Tibial artery (tissue), 4 donors: Measurements from ENCODE around the gene EMILIN1.
A peak's percentile ranks its signal among the peaks of the same experiment; 100 is the strongest.
"Not testable (repeated sequence)": the region's sequence is repeated elsewhere in the genome, so short reads cannot be mapped to it uniquely, and the experiment has no call there.

Source experiments
- DNase-seq, 2 donors: peaks; one replicate each; pipeline ENCODE4 v3.0.0-alpha.2; 2019
- H3K27ac ChIP-seq, 2 donors: fragments of 200-600 bp; sonication (generic) in 1 of 2; 1 replicate in 1 of 2; 2 replicates in 1 of 2; pipeline ENCODE4 v1.5.1; 2018 to 2019; ENCODE audit warnings: mild to moderate bottlenecking in 1 of 2
- H3K27me3 ChIP-seq, 2 donors: fragments of 200-600 bp; sonication (generic) in 1 of 2; one replicate each; pipeline versions ENCODE4 v1.5.1 to v1.6.0; 2016 to 2019
- H3K36me3 ChIP-seq, 3 donors: fragments of 200-600 bp; sonication (generic) in 2 of 3; one replicate each; pipeline ENCODE4 v1.5.1; 2016 to 2019; ENCODE audit warnings: mild to moderate bottlenecking in 2 of 3
- H3K4me1 ChIP-seq, 4 donors: fragments of 200-600 bp; sonication (generic) in 2 of 4; 1 replicate in 3 of 4; 2 replicates in 1 of 4; pipeline ENCODE4 v1.5.1; 2016 to 2019
- H3K4me3 ChIP-seq, 2 donors: fragments of 200-600 bp; sonication (generic) in 1 of 2; 1 replicate in 1 of 2; 2 replicates in 1 of 2; pipeline ENCODE4 v1.5.1; 2018 to 2019; ENCODE audit warnings: mild to moderate bottlenecking in 2 of 2
- H3K9me3 ChIP-seq, 3 donors: fragments of 200-600 bp; sonication (generic) in 1 of 3; one replicate each; pipeline ENCODE4 v1.5.1; 2016 to 2019
- intact Hi-C: fragments of 100-400 bp; cut with DNase I; formaldehyde crosslinking; loops from one replicate; pipeline ENCODE4 v1.15.0; 2023; ENCODE audit warnings: low total_unique reads
- TF ChIP-seq, protein P1 (sequence below), 2 experiments: fragments of 200-600 bp in 1 of 2; fragments of 450-650 bp in 1 of 2; IDR thresholded peaks; one replicate each; pipeline ENCODE4 v1.5.1; 2017 to 2019; ENCODE audit warnings: antibody characterized with exemption in 2 of 2, mild to moderate bottlenecking in 1 of 2, moderate library complexity in 1 of 2

Gene EMILIN1

DNA sequence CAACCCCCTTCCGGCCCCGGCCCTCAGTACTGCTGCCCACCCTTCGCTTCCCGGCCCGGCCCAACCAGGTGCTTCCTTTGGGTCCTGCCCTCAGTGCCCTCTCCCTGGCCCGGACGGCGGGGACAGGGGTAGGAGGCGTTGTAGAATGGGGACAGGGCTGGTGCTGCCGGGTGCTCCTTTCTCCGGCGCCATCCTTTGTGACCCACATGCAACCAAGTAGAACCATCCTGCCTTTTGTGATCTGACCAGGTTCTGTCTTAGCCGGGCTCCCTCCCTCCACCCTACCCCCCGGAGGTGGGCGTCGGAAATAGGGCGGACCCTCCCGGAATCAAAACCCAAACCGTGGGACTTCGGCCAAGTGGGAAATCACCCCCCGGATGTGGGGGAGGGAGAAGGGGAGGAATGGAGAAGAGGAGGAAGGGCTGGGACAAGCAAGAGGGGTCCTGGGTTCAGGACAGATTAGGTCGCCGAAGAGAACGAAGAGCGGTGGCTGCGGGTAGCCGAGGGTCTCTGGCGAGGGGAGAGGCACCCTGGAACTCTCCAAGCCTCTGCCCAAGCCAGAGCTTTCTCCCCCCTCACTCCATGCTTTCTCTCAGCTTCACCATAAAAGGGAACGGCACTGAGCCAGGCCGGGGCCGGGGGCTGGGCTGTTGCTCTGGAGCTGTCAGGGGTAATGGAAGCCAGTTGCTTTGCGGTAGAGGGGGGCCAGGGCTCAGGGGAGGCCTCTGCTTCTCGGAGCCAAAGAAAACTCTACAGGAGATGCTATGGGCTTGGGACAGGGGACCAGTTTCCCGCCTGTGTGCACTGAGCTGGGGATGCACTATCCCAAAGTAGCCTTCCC lies 6.2 kb upstream of the EMILIN1 start:
- H3K9me3 ChIP-seq: no peaks in the 10 kb centered on the region
- intact Hi-C loops: no loop called here
- H3K27ac ChIP-seq: peak overlapping the region; percentile 96 to 98
- peak; percentile 67 to 93 for DNase-seq
- no peaks in the 10 kb centered on the region for H3K27me3 ChIP-seq
- peak overlapping the region; percentile 90 to 95 for H3K4me3 ChIP-seq
- peaks cover 3 to 74% (median 55%) of the 10 kb centered on the region in 4 donors for H3K4me1 ChIP-seq
- peaks cover 0 to 29% (median 10%) of the 10 kb centered on the region in 3 donors for H3K36me3 ChIP-seq
- TF ChIP-seq, protein P1, sequence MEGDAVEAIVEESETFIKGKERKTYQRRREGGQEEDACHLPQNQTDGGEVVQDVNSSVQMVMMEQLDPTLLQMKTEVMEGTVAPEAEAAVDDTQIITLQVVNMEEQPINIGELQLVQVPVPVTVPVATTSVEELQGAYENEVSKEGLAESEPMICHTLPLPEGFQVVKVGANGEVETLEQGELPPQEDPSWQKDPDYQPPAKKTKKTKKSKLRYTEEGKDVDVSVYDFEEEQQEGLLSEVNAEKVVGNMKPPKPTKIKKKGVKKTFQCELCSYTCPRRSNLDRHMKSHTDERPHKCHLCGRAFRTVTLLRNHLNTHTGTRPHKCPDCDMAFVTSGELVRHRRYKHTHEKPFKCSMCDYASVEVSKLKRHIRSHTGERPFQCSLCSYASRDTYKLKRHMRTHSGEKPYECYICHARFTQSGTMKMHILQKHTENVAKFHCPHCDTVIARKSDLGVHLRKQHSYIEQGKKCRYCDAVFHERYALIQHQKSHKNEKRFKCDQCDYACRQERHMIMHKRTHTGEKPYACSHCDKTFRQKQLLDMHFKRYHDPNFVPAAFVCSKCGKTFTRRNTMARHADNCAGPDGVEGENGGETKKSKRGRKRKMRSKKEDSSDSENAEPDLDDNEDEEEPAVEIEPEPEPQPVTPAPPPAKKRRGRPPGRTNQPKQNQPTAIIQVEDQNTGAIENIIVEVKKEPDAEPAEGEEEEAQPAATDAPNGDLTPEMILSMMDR (IDR thresholded peaks at IDR 0.05): no peak

GRCh38 chr2:27072920-27073319 lies 5.5 kb upstream of the EMILIN1 start:
- Histone ChIP-seq H3K4me1 (peaks cover 3 to 81% (median 59%) of the 10 kb centered on the region in 4 donors), H3K4me3 (no peak overlapping the region), H3K27me3 (no peaks in the 10 kb centered on the region), H3K36me3 (peaks cover 0 to 22% (median 6%) of the 10 kb centered on the region in 3 donors), H3K9me3 (no peaks in the 10 kb centered on the region), H3K27ac (peak overlapping the region; percentile 96 to 98)
- TF ChIP-seq, protein P1 (IDR thresholded peaks at IDR 0.05): no peak
- intact Hi-C loops: no loop called here
- no peak for DNase-seq

- Histone ChIP-seq H3K4me1 (peaks cover 3 to 78% (median 54%) of the 10 kb centered on the region in 4 donors), H3K27me3 (no peaks in the 10 kb centered on the region), H3K9me3 (no peaks in the 10 kb centered on the region), H3K36me3 (peaks cover 0 to 14% (median 5%) of the 10 kb centered on the region in 3 donors), H3K27ac (peak overlapping the region; percentile 96 to 98), H3K4me3 (no peak overlapping the region)
- intact Hi-C loops: no loop called here
- DNase-seq: no peak
- TF ChIP-seq, protein P1 (IDR thresholded peaks at IDR 0.05): no peak
These were observed 4.6 kb upstream of the EMILIN1 start for GRCh38 chr2:27073782-27074181.

DNA sequence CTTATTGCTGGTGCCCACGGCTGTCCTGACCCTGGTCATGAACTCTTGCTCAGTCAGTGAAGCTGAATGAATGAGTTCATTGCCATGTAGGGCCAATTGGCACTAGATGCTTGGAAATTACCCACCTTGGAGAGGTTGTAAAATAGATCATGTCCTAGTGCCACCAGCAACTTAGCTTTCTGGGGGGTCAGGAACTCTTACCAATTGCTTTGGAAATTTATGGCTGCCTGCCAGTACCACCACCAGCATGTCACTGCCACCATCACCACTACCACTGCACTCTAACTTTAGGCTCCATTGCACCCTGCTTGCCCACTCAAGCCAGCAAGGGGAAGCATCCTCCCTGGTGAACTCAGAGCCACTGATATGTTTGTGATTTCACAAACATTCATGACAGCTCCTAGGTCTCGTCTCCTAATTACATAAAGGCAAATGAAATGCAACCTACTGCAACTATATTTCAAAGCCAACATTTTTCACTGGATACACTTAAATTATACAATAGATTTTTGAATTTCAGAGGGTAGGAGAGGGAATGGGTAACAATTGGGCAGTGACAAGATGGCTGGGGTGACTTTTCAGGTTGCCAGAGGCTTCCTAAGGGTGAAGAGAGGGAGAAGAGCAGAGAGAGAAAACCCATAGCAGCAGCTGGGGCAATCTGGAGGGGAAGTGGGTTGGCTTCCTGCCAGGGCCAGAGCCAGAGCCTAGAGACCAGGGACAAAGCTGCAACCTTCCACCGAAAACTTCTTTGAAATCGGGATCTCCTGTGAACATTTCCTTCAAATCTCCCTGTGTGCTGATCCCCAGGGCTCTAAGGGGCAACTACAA lies 3.5 kb upstream of the EMILIN1 start:
- H3K4me1 ChIP-seq: peaks cover 3 to 68% (median 50%) of the 10 kb centered on the region in 4 donors
- TF ChIP-seq, protein P1 (IDR thresholded peaks at IDR 0.05): no peak
- H3K27me3 ChIP-seq: no peaks in the 10 kb centered on the region
- H3K36me3 ChIP-seq: peaks cover 0 to 2% (median 0%) of the 10 kb centered on the region in 3 donors
- H3K4me3 ChIP-seq: no peak overlapping the region
- no peaks in the 10 kb centered on the region for H3K9me3 ChIP-seq
- H3K27ac ChIP-seq: peak overlapping the region; percentile 96 to 98
- peak in 1 of 2 donors; percentile 56 for DNase-seq
- intact Hi-C loops: no loop called here

DNA sequence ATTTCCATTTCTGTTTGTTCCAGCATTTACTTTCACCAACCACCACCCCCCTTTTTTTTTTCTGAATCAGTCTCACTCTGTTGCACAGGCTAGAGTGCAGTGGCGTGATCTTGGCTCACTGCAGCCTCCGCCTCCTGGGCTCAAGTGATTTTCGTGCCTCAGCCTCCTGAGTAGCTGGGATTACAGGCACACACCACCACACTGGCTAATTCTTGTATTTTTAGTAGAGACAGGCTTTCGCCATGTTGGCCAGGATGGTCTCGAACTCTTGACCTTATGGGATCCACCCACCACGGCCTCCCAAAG lies 2.9 kb upstream of the EMILIN1 start:
- H3K36me3 ChIP-seq, intact Hi-C loops, H3K4me3 ChIP-seq, H3K9me3 ChIP-seq, H3K27me3 ChIP-seq, DNase-seq: not testable (repeated sequence)
- H3K27ac ChIP-seq: peak overlapping the region; percentile 96 to 98
- peaks cover 0 to 68% (median 50%) of the 10 kb centered on the region in 4 donors for H3K4me1 ChIP-seq

DNA sequence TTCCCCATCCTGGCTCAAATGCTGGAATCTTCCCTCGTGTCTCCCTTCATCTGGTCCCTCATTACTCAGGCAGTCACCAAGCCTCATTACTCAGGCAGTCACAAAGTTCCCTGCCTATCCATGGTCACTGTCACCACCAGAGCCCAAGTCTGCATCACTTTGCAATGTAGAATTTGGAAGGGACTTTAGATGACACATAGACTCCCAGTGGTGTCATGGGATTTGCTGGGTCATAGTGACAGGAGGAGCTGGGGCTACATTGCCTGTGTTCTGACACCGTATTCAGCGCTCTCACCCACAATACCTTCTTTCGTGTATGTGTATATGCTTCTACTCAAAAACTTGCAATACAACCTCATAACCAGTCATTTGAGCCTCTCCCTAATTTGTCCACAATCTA lies 2.1 kb upstream of the EMILIN1 start:
- no peaks in the 10 kb centered on the region for H3K9me3 ChIP-seq
- no peaks in the 10 kb centered on the region for H3K36me3 ChIP-seq
- H3K4me3 ChIP-seq: no peak overlapping the region
- H3K4me1 ChIP-seq: peaks cover 0 to 72% (median 54%) of the 10 kb centered on the region in 4 donors
- H3K27ac ChIP-seq: peak overlapping the region; percentile 96 to 98
- TF ChIP-seq, protein P1 (IDR thresholded peaks at IDR 0.05): no peak
- intact Hi-C loops: no loop called here
- H3K27me3 ChIP-seq: no peaks in the 10 kb centered on the region
- DNase-seq: no peak
